ENCODE data around the gene MYL2.

Gene MYL2

GRCh38 chr12:110928700-110929099, 8.3 kb upstream of the MYL2 start:
- DNase-seq = no peak

- no peak for DNase-seq
Observed at GRCh38 chr12:110927546-110927945, 7.2 kb upstream of the MYL2 start.

GRCh38 chr12:110923692-110924334, 3.4 kb upstream of the MYL2 start:
- DNase-seq = no peak

GRCh38 chr12:110923192-110923591, 2.8 kb upstream of the MYL2 start:
- no peak for DNase-seq

- DNase-seq = no peak
Observed at GRCh38 chr12:110922652-110923051, 2.3 kb upstream of the MYL2 start.

- no peak for DNase-seq
Observed at GRCh38 chr12:110921262-110921661, 883 bp upstream of the MYL2 start.

GRCh38 chr12:110919720-110920119, 659 bp downstream of the MYL2 start:
- no peak for DNase-seq

GRCh38 chr12:110917961-110918360, 2.4 kb downstream of the MYL2 start:
- no peak for DNase-seq

- no peak for DNase-seq
Observed at GRCh38 chr12:110917467-110917866, 2.9 kb downstream of the MYL2 start.

GRCh38 chr12:110916295-110916875, 4.0 kb downstream of the MYL2 start:
- no peak for DNase-seq

GRCh38 chr12:110913119-110914056, 7.0 kb downstream of the MYL2 start:
- no peak for DNase-seq

GRCh38 chr12:110912263-110912662, 8.1 kb downstream of the MYL2 start:
- DNase-seq = no peak

GRCh38 chr12:110908377-110909152, 11.8 kb downstream of the MYL2 start:
- no peak for DNase-seq

GRCh38 chr12:110907583-110907982, 12.8 kb downstream of the MYL2 start:
- DNase-seq = no peak

- no peak for DNase-seq
Observed at GRCh38 chr12:110906985-110907384, 13.4 kb downstream of the MYL2 start.

- no peak for DNase-seq
Observed at GRCh38 chr12:110906516-110906915, 13.9 kb downstream of the MYL2 start.

- DNase-seq = no peak
Observed at GRCh38 chr12:110906083-110906482, 14.3 kb downstream of the MYL2 start.

GRCh38 chr12:110903511-110903910, 16.9 kb downstream of the MYL2 start:
- no peak for DNase-seq

GRCh38 chr12:110901401-110901800, 19.0 kb downstream of the MYL2 start:
- no peak for DNase-seq

GRCh38 chr12:110896559-110896958, 23.8 kb downstream of the MYL2 start:
- no peak for DNase-seq

GRCh38 chr12:110893956-110894355, 26.4 kb downstream of the MYL2 start:
- DNase-seq = no peak

GRCh38 chr12:110889361-110889760, 31.0 kb downstream of the MYL2 start:
- no peak for DNase-seq
